ENCODE results near the gene MTMR12. TPM values are rescaled to one million over a fixed set of nuclear protein-coding genes. Genes with fewer than 3 reads are reported as not detected.

MTMR12 gene
- 26.8 and 36.3 TPM in 2 replicates for total RNA-seq

GRCh38 chr5:32312595-32313332 lies at the start of gene MTMR12:
Gene MTMR12 (minus strand): TSS chr5:32312939. CDS start chr5:32312838, 101 bp downstream.
- DNase-seq (peak; percentile 100), ATAC-seq (ENCODE audit: low read depth) (peak; percentile 89)
- Mint-ChIP-seq H3K27me3 (no peaks in the 10 kb centered on the region), H3K4me1 (peaks cover 41% of the 10 kb centered on the region), H3K9me3 (no peaks in the 10 kb centered on the region), H3K27ac (peak within 1 kb of the TSS; percentile 91), H3K36me3 (ENCODE audit: low read depth) (peaks cover 11% of the 10 kb centered on the region), H3K4me3 (peak within 1 kb of the TSS; percentile 90)
- intact Hi-C loops (cut with micrococcal nuclease): loop anchor here (1.0 to 10.0 kb wide), 10 partner anchors 9 to 1132 kb away; partner anchors contain the start of genes C5orf22, DROSHA, GOLPH3 and SUB1
- TF ChIP-seq, protein P1, sequence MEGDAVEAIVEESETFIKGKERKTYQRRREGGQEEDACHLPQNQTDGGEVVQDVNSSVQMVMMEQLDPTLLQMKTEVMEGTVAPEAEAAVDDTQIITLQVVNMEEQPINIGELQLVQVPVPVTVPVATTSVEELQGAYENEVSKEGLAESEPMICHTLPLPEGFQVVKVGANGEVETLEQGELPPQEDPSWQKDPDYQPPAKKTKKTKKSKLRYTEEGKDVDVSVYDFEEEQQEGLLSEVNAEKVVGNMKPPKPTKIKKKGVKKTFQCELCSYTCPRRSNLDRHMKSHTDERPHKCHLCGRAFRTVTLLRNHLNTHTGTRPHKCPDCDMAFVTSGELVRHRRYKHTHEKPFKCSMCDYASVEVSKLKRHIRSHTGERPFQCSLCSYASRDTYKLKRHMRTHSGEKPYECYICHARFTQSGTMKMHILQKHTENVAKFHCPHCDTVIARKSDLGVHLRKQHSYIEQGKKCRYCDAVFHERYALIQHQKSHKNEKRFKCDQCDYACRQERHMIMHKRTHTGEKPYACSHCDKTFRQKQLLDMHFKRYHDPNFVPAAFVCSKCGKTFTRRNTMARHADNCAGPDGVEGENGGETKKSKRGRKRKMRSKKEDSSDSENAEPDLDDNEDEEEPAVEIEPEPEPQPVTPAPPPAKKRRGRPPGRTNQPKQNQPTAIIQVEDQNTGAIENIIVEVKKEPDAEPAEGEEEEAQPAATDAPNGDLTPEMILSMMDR (IDR thresholded peaks at IDR 0.05): no peak
- POLR2A ChIA-PET: interaction anchor here (0.6 to 1.9 kb wide), 3 partner anchors 34 to 139 kb away, joined by 3 to 11 read pairs (median 4); partner anchors contain the start of gene GOLPH3
- CTCF ChIA-PET: interaction anchor here (0.7 kb wide), 1 partner anchor 139 kb away, joined by 3 read pairs; the partner anchor contains the start of gene GOLPH3

GRCh38 chr5:32362527-32362926 lies 49.8 kb upstream of the MTMR12 start:
- H3K4me1 Mint-ChIP-seq: no peaks in the 10 kb centered on the region
- ChIA-PET CTCF (no interaction called here), POLR2A (no interaction called here)
- H3K27me3 Mint-ChIP-seq: no peaks in the 10 kb centered on the region
- no peak overlapping the region for H3K4me3 Mint-ChIP-seq
- ATAC-seq (ENCODE audit: low read depth) (no peak), DNase-seq (no peak)
- intact Hi-C loops (cut with micrococcal nuclease): no loop called here
- peaks cover 66% of the 10 kb centered on the region for H3K36me3 Mint-ChIP-seq (ENCODE audit: low read depth)
- no peaks in the 10 kb centered on the region for H3K9me3 Mint-ChIP-seq
- H3K27ac Mint-ChIP-seq: no peak overlapping the region
- TF ChIP-seq, protein P1 (IDR thresholded peaks at IDR 0.05): no peak

GRCh38 chr5:32360906-32361305 lies 48.2 kb upstream of the MTMR12 start:
- TF ChIP-seq, protein P1 (IDR thresholded peaks at IDR 0.05): no peak
- Mint-ChIP-seq H3K27ac (no peak overlapping the region), H3K27me3 (no peaks in the 10 kb centered on the region), H3K4me3 (no peak overlapping the region), H3K36me3 (ENCODE audit: low read depth) (peaks cover 74% of the 10 kb centered on the region), H3K9me3 (no peaks in the 10 kb centered on the region), H3K4me1 (no peaks in the 10 kb centered on the region)
- ChIA-PET CTCF (no interaction called here), POLR2A (no interaction called here)
- DNase-seq (no peak), ATAC-seq (ENCODE audit: low read depth) (no peak)
- intact Hi-C loops (cut with micrococcal nuclease): no loop called here

DNA sequence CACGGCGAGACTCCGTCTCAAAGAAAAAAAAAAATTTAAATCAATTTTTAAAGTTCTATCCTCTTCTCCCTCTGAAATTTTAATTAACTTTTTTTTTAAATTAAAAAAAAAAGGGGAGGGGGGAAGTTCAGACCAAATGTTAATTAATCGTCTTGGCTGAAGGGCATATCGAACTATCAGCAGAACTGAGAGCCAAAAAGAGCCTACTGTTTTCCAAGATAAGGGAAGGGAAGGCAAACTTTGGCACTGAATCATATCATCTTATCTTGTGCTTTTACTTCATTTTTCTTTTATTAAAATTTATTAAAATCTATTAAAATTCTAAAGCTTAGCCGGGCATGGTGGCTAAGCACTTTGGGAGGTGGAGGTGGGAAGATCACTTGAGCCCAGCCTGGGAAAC lies 45.9 kb upstream of the MTMR12 start:
- ATAC-seq (ENCODE audit: low read depth) (no peak), DNase-seq (no peak)
- H3K9me3 Mint-ChIP-seq: no peaks in the 10 kb centered on the region
- peaks cover 78% of the 10 kb centered on the region for H3K36me3 Mint-ChIP-seq (ENCODE audit: low read depth)
- POLR2A ChIA-PET: no interaction called here
- H3K27ac Mint-ChIP-seq: no peak overlapping the region
- H3K4me3 Mint-ChIP-seq: no peak overlapping the region
- H3K4me1 Mint-ChIP-seq: no peaks in the 10 kb centered on the region
- intact Hi-C loops (cut with micrococcal nuclease): no loop called here
- H3K27me3 Mint-ChIP-seq: no peaks in the 10 kb centered on the region
- CTCF ChIA-PET: no interaction called here
- TF ChIP-seq, protein P1 (IDR thresholded peaks at IDR 0.05): no peak

DNA sequence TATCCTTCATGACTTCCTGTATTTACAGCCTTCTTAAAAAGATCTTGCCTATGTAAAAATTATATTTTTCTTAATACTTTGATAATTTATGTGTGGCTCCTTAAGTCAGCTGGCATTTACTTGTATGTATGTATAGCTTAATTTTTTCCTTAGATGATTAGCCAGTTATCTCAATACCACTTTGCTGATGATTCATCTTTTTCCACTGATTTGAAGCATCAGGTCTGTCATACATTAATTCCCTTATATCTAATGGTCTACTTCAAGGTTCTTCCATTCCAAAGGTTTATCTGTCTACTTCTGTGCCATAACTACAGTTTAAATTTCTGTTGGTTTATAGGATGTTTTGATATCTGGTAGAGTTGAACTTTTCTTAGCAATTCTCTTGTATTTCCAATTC lies 44.9 kb upstream of the MTMR12 start:
- no peak for ATAC-seq (ENCODE audit: low read depth)
- intact Hi-C loops (cut with micrococcal nuclease): no loop called here
- Mint-ChIP-seq H3K4me3 (no peak overlapping the region), H3K9me3 (no peaks in the 10 kb centered on the region), H3K36me3 (ENCODE audit: low read depth) (peaks cover 74% of the 10 kb centered on the region), H3K27me3 (no peaks in the 10 kb centered on the region), H3K4me1 (no peaks in the 10 kb centered on the region), H3K27ac (no peak overlapping the region)
- no peak for DNase-seq
- TF ChIP-seq, protein P1 (IDR thresholded peaks at IDR 0.05): no peak
- ChIA-PET POLR2A (no interaction called here), CTCF (interaction anchor here (1.4 kb wide), 1 partner anchor 125 kb away, joined by 4 read pairs; no protein-coding TSS in a partner anchor)

Measured in activated B cell treated with CpG ODN at 0.5 μM for 24 hours (primary cell).